Testis (tissue), 2 donors: ENCODE results near the gene GRAMD1B.

Experiments
- POLR2A ChIP-seq: fragments of 450-650 bp; IDR thresholded peaks from one replicate; pipeline ENCODE4 v1.6.1; 2017; ENCODE audit warnings: antibody characterized with exemption, mild to moderate bottlenecking, moderate library complexity
- TF ChIP-seq, protein P1 (sequence below), 3 experiments: fragments of 450-650 bp in 2 of 3; fragments of 200-600 bp in 1 of 3; sonication (generic) in 1 of 3; IDR thresholded peaks; one replicate each; pipeline ENCODE4 v1.5.1; 2016 to 2019; ENCODE audit warnings: antibody characterized with exemption in 3 of 3, mild to moderate bottlenecking in 2 of 3, moderate library complexity in 1 of 3

DNA sequence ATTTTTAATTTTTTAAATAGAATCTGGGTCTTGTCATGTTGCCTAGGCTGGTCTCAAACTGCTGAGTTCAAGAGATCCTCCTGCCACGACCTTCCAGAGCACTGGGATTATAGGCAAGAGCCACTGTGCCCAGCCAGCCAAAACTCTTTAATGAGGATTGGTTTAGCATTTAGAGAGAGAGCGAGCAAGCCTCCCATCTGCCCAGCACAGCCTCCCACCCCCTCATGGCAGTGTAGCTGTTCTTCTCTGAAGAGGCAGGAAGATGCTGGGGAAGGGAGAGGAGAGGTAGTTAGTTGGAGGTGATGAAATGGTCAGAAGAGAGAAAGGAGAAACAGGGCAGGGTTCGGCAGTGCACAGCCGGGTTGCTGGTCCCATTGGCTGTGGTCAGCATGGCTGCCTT, 118.7 kb downstream of the GRAMD1B start:
- TF ChIP-seq, protein P1, sequence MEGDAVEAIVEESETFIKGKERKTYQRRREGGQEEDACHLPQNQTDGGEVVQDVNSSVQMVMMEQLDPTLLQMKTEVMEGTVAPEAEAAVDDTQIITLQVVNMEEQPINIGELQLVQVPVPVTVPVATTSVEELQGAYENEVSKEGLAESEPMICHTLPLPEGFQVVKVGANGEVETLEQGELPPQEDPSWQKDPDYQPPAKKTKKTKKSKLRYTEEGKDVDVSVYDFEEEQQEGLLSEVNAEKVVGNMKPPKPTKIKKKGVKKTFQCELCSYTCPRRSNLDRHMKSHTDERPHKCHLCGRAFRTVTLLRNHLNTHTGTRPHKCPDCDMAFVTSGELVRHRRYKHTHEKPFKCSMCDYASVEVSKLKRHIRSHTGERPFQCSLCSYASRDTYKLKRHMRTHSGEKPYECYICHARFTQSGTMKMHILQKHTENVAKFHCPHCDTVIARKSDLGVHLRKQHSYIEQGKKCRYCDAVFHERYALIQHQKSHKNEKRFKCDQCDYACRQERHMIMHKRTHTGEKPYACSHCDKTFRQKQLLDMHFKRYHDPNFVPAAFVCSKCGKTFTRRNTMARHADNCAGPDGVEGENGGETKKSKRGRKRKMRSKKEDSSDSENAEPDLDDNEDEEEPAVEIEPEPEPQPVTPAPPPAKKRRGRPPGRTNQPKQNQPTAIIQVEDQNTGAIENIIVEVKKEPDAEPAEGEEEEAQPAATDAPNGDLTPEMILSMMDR (IDR thresholded peaks at IDR 0.05), result no peak
- TF ChIP-seq POLR2A, result no peak
